Esophagus muscularis mucosa (tissue), 3 donors: ENCODE results near the gene CABLES1.

Source experiments
- CTCF ChIP-seq, 3 experiments: fragments of 200-600 bp in 2 of 3; fragments of 450-650 bp in 1 of 3; sonication (generic) in 2 of 3; IDR thresholded peaks; one replicate each; pipeline ENCODE4 v1.5.1; 2017 to 2019; ENCODE audit warnings: antibody characterized with exemption in 3 of 3, mild to moderate bottlenecking in 2 of 3, moderate library complexity in 1 of 3
- POLR2A ChIP-seq: fragments of 450-650 bp; IDR thresholded peaks from one replicate; pipeline ENCODE4 v1.6.1; 2017; ENCODE audit warnings: antibody characterized with exemption, moderate library complexity, mild to moderate bottlenecking, low read depth

GRCh38 chr18:23186781-23187180 lies 51.5 kb downstream of the CABLES1 start:
- TF ChIP-seq CTCF (IDR thresholded peaks at IDR 0.05) (no peak), POLR2A (no peak)
